Gastroesophageal sphincter (tissue), 3 donors: ENCODE measurements around the gene IMMP2L.

Source experiments
- EP300 ChIP-seq: sonication (generic); formaldehyde crosslinking; IDR thresholded peaks from one replicate; pipeline ENCODE4 v1.6.1; 2017; ENCODE audit warnings: antibody characterized with exemption, mild to moderate bottlenecking
- POLR2AphosphoS5 ChIP-seq: sonication (generic); formaldehyde crosslinking; IDR thresholded peaks from one replicate; pipeline ENCODE4 v1.6.1; 2017; ENCODE audit warnings: antibody characterized with exemption
- TF ChIP-seq, protein P1 (sequence below), 4 experiments: fragments of 200-600 bp in 2 of 4; fragments of 450-650 bp in 2 of 4; sonication (generic) in 1 of 4; IDR thresholded peaks; one replicate each; pipeline ENCODE4 v1.5.1; 2017 to 2019; ENCODE audit warnings: antibody characterized with exemption in 4 of 4, mild to moderate bottlenecking in 2 of 4, moderate library complexity in 2 of 4

DNA sequence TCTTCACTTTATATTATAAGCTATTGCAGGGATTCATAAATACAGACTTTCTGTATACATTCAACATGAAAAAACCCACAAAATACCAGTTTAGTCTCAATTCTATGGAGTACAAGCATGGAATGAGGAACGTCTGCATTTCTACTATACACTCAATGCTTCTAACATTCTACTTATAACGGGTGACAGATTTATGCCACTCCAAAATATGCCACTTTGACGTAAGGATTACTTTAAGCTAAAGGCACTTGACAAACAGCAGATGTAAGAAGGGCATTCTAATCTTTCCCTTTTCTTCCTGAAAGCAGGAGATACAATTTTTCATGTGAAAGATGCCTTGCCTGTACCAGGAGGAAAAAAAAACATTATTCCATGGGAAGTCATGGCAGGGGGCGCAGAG is 676.8 kb downstream of the IMMP2L start:
- TF ChIP-seq, protein P1, sequence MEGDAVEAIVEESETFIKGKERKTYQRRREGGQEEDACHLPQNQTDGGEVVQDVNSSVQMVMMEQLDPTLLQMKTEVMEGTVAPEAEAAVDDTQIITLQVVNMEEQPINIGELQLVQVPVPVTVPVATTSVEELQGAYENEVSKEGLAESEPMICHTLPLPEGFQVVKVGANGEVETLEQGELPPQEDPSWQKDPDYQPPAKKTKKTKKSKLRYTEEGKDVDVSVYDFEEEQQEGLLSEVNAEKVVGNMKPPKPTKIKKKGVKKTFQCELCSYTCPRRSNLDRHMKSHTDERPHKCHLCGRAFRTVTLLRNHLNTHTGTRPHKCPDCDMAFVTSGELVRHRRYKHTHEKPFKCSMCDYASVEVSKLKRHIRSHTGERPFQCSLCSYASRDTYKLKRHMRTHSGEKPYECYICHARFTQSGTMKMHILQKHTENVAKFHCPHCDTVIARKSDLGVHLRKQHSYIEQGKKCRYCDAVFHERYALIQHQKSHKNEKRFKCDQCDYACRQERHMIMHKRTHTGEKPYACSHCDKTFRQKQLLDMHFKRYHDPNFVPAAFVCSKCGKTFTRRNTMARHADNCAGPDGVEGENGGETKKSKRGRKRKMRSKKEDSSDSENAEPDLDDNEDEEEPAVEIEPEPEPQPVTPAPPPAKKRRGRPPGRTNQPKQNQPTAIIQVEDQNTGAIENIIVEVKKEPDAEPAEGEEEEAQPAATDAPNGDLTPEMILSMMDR (IDR thresholded peaks at IDR 0.05), result no peak
- TF ChIP-seq EP300, result no peak
- no peak for TF ChIP-seq POLR2AphosphoS5
